GM12878 (cell line): Measurements from ENCODE around the gene AIRE. TPM values are rescaled to one million over a fixed set of nuclear protein-coding genes. Genes with fewer than 3 reads are reported as not detected.

Experiments
- ATAC-seq: fragments of 200-7000 bp; cut with Tn5 transposase; 3 replicates; pipeline ENCODE4 v1.9.1; 2020; ENCODE audit warnings: mild to moderate bottlenecking, moderate library complexity
- BruUV-seq: library from RNA; stranded (reverse); fragments of 400-500 nt; replicated peaks from 2 replicates; lab custom pipeline; 2021; lab: Mats Ljungman, UMichigan
- CTCF ChIA-PET: fragments of 300-600 bp; sonication (Branson Sonifier 250); formaldehyde crosslinking; extraction: SDS; loops from one replicate; lab custom pipeline; 2021; ENCODE audit warnings: inconsistent platforms; lab: Yijun Ruan, JAX
- POLR2A ChIA-PET: fragments of 350-600 bp; formaldehyde crosslinking; extraction: SDS; loops from one replicate; lab custom pipeline; 2021; ENCODE audit warnings: inconsistent platforms; lab: Charles Lee
- RAD21 ChIA-PET: fragments of 300-600 bp; sonication (Branson Sonifier 250); formaldehyde crosslinking; loops from one replicate; lab custom pipeline; 2023; ENCODE audit warnings: antibody characterized with exemption; ENCODE audit not compliant: unreplicated experiment; lab: Charles Lee
- SMC1A ChIA-PET: fragments of 300-600 bp; sonication (Branson Sonifier 250); formaldehyde crosslinking; loops from one replicate; lab custom pipeline; 2023; ENCODE audit not compliant: unreplicated experiment, uncharacterized antibody; lab: Charles Lee
- DNase-seq: peaks from one replicate; pipeline ENCODE4 v3.0.0-alpha.2; 2011; ENCODE audit warnings: low read depth, low spot score
- FAIRE-seq: peaks from 3 replicates; lab custom pipeline; 2011; peaks lifted over from hg19 to GRCh38; lab: Jason Lieb, UNC
- H2AFZ ChIP-seq: 2 replicates; pipeline ENCODE4 v1.6.0; 2011; ENCODE audit warnings: low read depth, low read length, control low read depth; ENCODE audit not compliant: control insufficient read depth
- H3K27ac ChIP-seq: 2 replicates; pipeline ENCODE4 v1.5.1; 2011; ENCODE audit warnings: control low read depth; ENCODE audit not compliant: control insufficient read depth, insufficient read depth
- H3K27me3 ChIP-seq, 2 experiments: replicated peaks in 1 of 2; 2 replicates each; pipeline versions ENCODE4 v1.6.0 to v1.6.1; 2011; ENCODE audit warnings: low read length in 1 of 2; ENCODE audit not compliant: control insufficient read depth in 2 of 2, insufficient read depth in 2 of 2
- H3K36me3 ChIP-seq, 2 experiments: 2 replicates each; pipeline ENCODE4 v1.5.1; 2011; ENCODE audit warnings: low read length in 1 of 2; ENCODE audit not compliant: control insufficient read depth in 2 of 2, insufficient read depth in 2 of 2
- H3K4me1 ChIP-seq: 2 replicates; pipeline ENCODE4 v1.6.1; 2011; ENCODE audit warnings: mild to moderate bottlenecking, low read length, moderate library complexity, mixed read lengths; ENCODE audit not compliant: control insufficient read depth, insufficient read depth
- H3K4me2 ChIP-seq: 2 replicates; pipeline ENCODE4 v1.6.0; 2011; ENCODE audit warnings: control low read depth; ENCODE audit not compliant: control insufficient read depth, insufficient read depth
- H3K4me3 ChIP-seq: fragments of 200-600 bp; sonication (generic); 2 replicates; pipeline ENCODE4 v1.5.1; 2016
- H3K79me2 ChIP-seq: 2 replicates; pipeline ENCODE4 v1.6.0; 2011; ENCODE audit warnings: low read length; ENCODE audit not compliant: control insufficient read depth, insufficient read depth
- H3K9ac ChIP-seq: 2 replicates; pipeline ENCODE4 v1.8.0; 2011; ENCODE audit warnings: low read length, control low read depth, mixed read lengths; ENCODE audit not compliant: control insufficient read depth, insufficient read depth
- H3K9me3 ChIP-seq: replicated peaks from 3 replicates; pipeline ENCODE4 v1.5.1; 2011; ENCODE audit warnings: mild to moderate bottlenecking, low read length; ENCODE audit not compliant: control insufficient read depth, insufficient read depth
- H4K20me1 ChIP-seq: 2 replicates; pipeline ENCODE4 v1.6.0; 2011; ENCODE audit not compliant: control insufficient read depth, insufficient read depth
- ASH2L ChIP-seq: fragments of 300-600, 200-600 bp; sonication (generic); IDR thresholded peaks from 2 replicates; pipeline ENCODE4 v1.6.1; 2017; ENCODE audit warnings: low read depth, mild to moderate bottlenecking, borderline replicate concordance
- ATF7 ChIP-seq: fragments of 450-650 bp; IDR thresholded peaks from 2 replicates; pipeline ENCODE4 v1.6.1; 2016; ENCODE audit warnings: low read depth, mild to moderate bottlenecking
- GATAD2B ChIP-seq: fragments of 450-650 bp; conservative IDR thresholded peaks from 2 replicates; pipeline ENCODE4 v1.6.1; 2017; ENCODE audit warnings: low read depth, mild to moderate bottlenecking, moderate library complexity
- HDAC2 ChIP-seq: fragments of 200-600 bp; sonication (generic); IDR thresholded peaks from 2 replicates; pipeline ENCODE4 v1.6.1; 2017
- IKZF1 ChIP-seq: fragments of 450-650 bp; conservative IDR thresholded peaks from 2 replicates; pipeline ENCODE4 v1.6.1; 2017; ENCODE audit warnings: antibody characterized with exemption, mild to moderate bottlenecking
- MTA3 ChIP-seq: IDR thresholded peaks from 2 replicates; pipeline ENCODE4 v1.6.1; 2012; ENCODE audit warnings: low read length, inconsistent platforms, borderline replicate concordance
- MXI1 ChIP-seq: fragments of 150-350 bp; IDR thresholded peaks from 2 replicates; pipeline ENCODE4 v1.6.1; 2011; ENCODE audit warnings: low read depth, mild to moderate bottlenecking, inconsistent platforms, low read length, improper control_type of control experiment
- NR2C1 ChIP-seq: fragments of 450-650 bp; IDR thresholded peaks from 2 replicates; pipeline ENCODE4 v1.6.1; 2017; ENCODE audit warnings: antibody characterized with exemption, mild to moderate bottlenecking, moderate library complexity
- POU2F2 ChIP-seq: IDR thresholded peaks from 3 replicates; pipeline ENCODE4 v1.6.1; 2011; ENCODE audit warnings: low read depth, mild to moderate bottlenecking, low read length, borderline replicate concordance
- SUPT20H ChIP-seq: IDR thresholded peaks from 2 replicates; pipeline ENCODE4 v1.6.1; 2011; ENCODE audit warnings: low read depth, mild to moderate bottlenecking, low read length, moderate library complexity, borderline replicate concordance; ENCODE audit not compliant: control insufficient read depth
- TCF7 ChIP-seq: IDR thresholded peaks from 2 replicates; pipeline ENCODE4 v1.6.1; 2014; ENCODE audit warnings: antibody characterized with exemption, borderline replicate concordance
- ZNF207 ChIP-seq: fragments of 450-650 bp; IDR thresholded peaks from 2 replicates; pipeline ENCODE4 v1.6.1; 2014; ENCODE audit warnings: antibody characterized with exemption, mild to moderate bottlenecking, borderline replicate concordance
- ZNF217 ChIP-seq: fragments of 450-650 bp; IDR thresholded peaks from 2 replicates; pipeline ENCODE4 v1.6.1; 2017; ENCODE audit warnings: antibody characterized with exemption, mild to moderate bottlenecking
- WGBS: methylation state at CpG from one replicate; pipeline ENCODE4 v1.1.6; 2016; ENCODE audit warnings: low lambda C conversion rate; ENCODE audit not compliant: insufficient replicate concordance, insufficient coverage; ENCODE audit errors: missing lambda C conversion rate; 5-methylcytosine and 5-hydroxymethylcytosine counted together
- in situ Hi-C: fragments of 300-500 bp; cut with MboI; formaldehyde crosslinking; loops from 9 replicates; pipeline ENCODE4 v1.14.3; 2018; ENCODE audit warnings: mixed read lengths
- intact Hi-C: fragments of 100-400 bp; cut with micrococcal nuclease; formaldehyde crosslinking; loops from one replicate; pipeline ENCODE4 v1.14.2; 2022; ENCODE audit not compliant: unreplicated experiment
- polyA plus RNA-seq, 11 experiments: library from polyadenylated mRNA; depleted of rRNA in 4 of 11; unstranded in 6 of 11; stranded (reverse) in 5 of 11; fragments of >200 nt; fragmentation: Nextera tagmentation in 4 of 11; fragmentation: Illumina TruSeq in 1 of 11; extraction: Ambion mirVana in 4 of 11; extraction: Trizol in 1 of 11; gene quantifications; 1 replicate in 1 of 11; 2 replicates in 10 of 11; pipeline versions ENCODE4 v1.2.1 to v1.2.3, GENCODE V29; 2011 to 2016; ENCODE audit warnings: inconsistent platforms in 2 of 11, missing spikeins in 2 of 11, low read depth in 1 of 11
- total RNA-seq, 4 experiments: library from RNA; depleted of rRNA in 3 of 4; stranded (reverse); fragments of >200 nt in 3 of 4; fragmentation: Illumina TruSeq in 1 of 4; extraction: Trizol in 1 of 4; gene quantifications; 2 replicates each; pipeline versions ENCODE4 v1.2.1 to v1.2.3, GENCODE V29; 2013 to 2021
- TF ChIP-seq, protein P1 (sequence below): fragments of 450-650 bp; IDR thresholded peaks from 2 replicates; pipeline ENCODE4 v1.6.1; 2016; ENCODE audit warnings: mild to moderate bottlenecking
- TF ChIP-seq, protein P2 (sequence below): IDR thresholded peaks from 2 replicates; pipeline ENCODE4 v1.6.1; 2012; ENCODE audit warnings: low read length, inconsistent platforms
- TF ChIP-seq, protein P3 (sequence below): fragments of 450-650 bp; IDR thresholded peaks from 2 replicates; pipeline ENCODE4 v1.6.1; 2017; ENCODE audit warnings: mild to moderate bottlenecking, moderate library complexity
- TF ChIP-seq, protein P4 (sequence below): fragments of 450-650 bp; IDR thresholded peaks from 2 replicates; pipeline ENCODE4 v1.6.1; 2016; ENCODE audit warnings: mild to moderate bottlenecking

Gene AIRE
- total and polyA plus RNA-seq, 10 of the 15 experiments (the other 5 are each of a cell fraction or from before 2014, with no cell fraction given) = 0.05 to 0.10 TPM; not detected in 8

DNA sequence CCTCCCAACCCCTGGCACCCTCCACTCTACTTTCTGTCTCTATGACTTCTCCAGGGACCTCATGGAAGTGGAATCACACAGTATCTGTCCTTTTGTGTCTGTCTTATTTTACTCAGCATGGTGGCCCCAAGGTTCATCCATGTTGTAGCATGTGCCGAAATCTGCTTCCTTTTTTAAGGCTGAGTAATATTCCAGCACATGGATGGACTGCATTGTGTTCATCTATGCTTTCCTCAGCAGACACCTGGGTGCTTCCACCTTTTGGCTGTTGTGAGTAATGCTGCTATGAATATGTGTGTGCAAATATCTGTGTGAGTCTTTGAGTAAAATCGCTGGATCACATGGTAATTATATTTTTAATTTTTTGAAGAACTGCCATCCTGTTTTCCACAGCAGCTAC, 12.6 kb downstream of the AIRE start:
- CTCF ChIA-PET = interaction anchor here (0.5 to 2.0 kb wide), 16 partner anchors 9 to 1332 kb away, joined by 3 to 15 read pairs (median 4); no protein-coding TSS in a partner anchor
- peaks cover 47% of the 10 kb centered on the region for H3K4me1 ChIP-seq
- H3K9ac ChIP-seq = no peak overlapping the region
- BruUV-seq = no TSS peak
- peak overlapping the region; percentile 40 for H3K27ac ChIP-seq
- no peaks in the 10 kb centered on the region for H4K20me1 ChIP-seq
- no peaks in the 10 kb centered on the region for H3K27me3 ChIP-seq
- peaks cover 37% of the 10 kb centered on the region for H3K79me2 ChIP-seq
- no peak for DNase-seq
- 77% methylated on average over 2 of the region's 2 CpGs for WGBS
- in situ Hi-C loops = no loop called here
- SMC1A ChIA-PET = interaction anchor here (1.3 to 2.8 kb wide), 2 partner anchors 30 to 40 kb away, joined by 4 to 11 read pairs; no protein-coding TSS in a partner anchor
- no peaks in the 10 kb centered on the region for H3K9me3 ChIP-seq
- FAIRE-seq = no peak
- intact Hi-C loops = no loop called here
- H3K4me3 ChIP-seq = no peak overlapping the region
- H3K4me2 ChIP-seq = peak overlapping the region; percentile 66
- RAD21 ChIA-PET = interaction anchor here (1.2 to 3.0 kb wide), 5 partner anchors 11 to 284 kb away, joined by 4 to 27 read pairs (median 7); partner anchors contain the start of gene CFAP410
- no peak overlapping the region for H2AFZ ChIP-seq
- no peak for ATAC-seq
- H3K36me3 ChIP-seq = no peaks in the 10 kb centered on the region
- POLR2A ChIA-PET = interaction anchor here (1.4 to 2.1 kb wide), 2 partner anchors 11 to 283 kb away, joined by 3 to 6 read pairs; no protein-coding TSS in a partner anchor
- no peak; the same call in 1 of the 2 replicates for TF ChIP-seq HDAC2
- TF ChIP-seq, protein P1, sequence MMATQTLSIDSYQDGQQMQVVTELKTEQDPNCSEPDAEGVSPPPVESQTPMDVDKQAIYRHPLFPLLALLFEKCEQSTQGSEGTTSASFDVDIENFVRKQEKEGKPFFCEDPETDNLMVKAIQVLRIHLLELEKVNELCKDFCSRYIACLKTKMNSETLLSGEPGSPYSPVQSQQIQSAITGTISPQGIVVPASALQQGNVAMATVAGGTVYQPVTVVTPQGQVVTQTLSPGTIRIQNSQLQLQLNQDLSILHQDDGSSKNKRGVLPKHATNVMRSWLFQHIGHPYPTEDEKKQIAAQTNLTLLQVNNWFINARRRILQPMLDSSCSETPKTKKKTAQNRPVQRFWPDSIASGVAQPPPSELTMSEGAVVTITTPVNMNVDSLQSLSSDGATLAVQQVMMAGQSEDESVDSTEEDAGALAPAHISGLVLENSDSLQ = no peak
- TF ChIP-seq, protein P2, sequence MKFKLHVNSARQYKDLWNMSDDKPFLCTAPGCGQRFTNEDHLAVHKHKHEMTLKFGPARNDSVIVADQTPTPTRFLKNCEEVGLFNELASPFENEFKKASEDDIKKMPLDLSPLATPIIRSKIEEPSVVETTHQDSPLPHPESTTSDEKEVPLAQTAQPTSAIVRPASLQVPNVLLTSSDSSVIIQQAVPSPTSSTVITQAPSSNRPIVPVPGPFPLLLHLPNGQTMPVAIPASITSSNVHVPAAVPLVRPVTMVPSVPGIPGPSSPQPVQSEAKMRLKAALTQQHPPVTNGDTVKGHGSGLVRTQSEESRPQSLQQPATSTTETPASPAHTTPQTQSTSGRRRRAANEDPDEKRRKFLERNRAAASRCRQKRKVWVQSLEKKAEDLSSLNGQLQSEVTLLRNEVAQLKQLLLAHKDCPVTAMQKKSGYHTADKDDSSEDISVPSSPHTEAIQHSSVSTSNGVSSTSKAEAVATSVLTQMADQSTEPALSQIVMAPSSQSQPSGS = no peak
- TF ChIP-seq, protein P3, sequence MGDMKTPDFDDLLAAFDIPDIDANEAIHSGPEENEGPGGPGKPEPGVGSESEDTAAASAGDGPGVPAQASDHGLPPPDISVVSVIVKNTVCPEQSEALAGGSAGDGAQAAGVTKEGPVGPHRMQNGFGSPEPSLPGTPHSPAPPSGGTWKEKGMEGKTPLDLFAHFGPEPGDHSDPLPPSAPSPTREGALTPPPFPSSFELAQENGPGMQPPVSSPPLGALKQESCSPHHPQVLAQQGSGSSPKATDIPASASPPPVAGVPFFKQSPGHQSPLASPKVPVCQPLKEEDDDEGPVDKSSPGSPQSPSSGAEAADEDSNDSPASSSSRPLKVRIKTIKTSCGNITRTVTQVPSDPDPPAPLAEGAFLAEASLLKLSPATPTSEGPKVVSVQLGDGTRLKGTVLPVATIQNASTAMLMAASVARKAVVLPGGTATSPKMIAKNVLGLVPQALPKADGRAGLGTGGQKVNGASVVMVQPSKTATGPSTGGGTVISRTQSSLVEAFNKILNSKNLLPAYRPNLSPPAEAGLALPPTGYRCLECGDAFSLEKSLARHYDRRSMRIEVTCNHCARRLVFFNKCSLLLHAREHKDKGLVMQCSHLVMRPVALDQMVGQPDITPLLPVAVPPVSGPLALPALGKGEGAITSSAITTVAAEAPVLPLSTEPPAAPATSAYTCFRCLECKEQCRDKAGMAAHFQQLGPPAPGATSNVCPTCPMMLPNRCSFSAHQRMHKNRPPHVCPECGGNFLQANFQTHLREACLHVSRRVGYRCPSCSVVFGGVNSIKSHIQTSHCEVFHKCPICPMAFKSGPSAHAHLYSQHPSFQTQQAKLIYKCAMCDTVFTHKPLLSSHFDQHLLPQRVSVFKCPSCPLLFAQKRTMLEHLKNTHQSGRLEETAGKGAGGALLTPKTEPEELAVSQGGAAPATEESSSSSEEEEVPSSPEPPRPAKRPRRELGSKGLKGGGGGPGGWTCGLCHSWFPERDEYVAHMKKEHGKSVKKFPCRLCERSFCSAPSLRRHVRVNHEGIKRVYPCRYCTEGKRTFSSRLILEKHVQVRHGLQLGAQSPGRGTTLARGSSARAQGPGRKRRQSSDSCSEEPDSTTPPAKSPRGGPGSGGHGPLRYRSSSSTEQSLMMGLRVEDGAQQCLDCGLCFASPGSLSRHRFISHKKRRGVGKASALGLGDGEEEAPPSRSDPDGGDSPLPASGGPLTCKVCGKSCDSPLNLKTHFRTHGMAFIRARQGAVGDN = no peak
- TF ChIP-seq TCF7 = no peak
- 0 out of 3 replicates have a peak, but pooled peaks have one; percentile 7 for TF ChIP-seq POU2F2
- TF ChIP-seq NR2C1 = no peak
- no peak for TF ChIP-seq MTA3
- TF ChIP-seq, protein P4, sequence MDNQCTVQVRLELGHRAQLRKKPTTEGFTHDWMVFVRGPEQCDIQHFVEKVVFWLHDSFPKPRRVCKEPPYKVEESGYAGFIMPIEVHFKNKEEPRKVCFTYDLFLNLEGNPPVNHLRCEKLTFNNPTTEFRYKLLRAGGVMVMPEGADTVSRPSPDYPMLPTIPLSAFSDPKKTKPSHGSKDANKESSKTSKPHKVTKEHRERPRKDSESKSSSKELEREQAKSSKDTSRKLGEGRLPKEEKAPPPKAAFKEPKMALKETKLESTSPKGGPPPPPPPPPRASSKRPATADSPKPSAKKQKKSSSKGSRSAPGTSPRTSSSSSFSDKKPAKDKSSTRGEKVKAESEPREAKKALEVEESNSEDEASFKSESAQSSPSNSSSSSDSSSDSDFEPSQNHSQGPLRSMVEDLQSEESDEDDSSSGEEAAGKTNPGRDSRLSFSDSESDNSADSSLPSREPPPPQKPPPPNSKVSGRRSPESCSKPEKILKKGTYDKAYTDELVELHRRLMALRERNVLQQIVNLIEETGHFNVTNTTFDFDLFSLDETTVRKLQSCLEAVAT = peak; percentile 87; the same call in 1 of the 2 replicates
- no peak for TF ChIP-seq ZNF207
- peak; percentile 35; the same call in 1 of the 2 replicates for TF ChIP-seq ZNF217
- no peak for TF ChIP-seq ATF7
- no peak for TF ChIP-seq SUPT20H
- no peak for TF ChIP-seq IKZF1
- no peak for TF ChIP-seq GATAD2B
- no peak for TF ChIP-seq MXI1
- no peak for TF ChIP-seq ASH2L
